HG02623 (cell line): ENCODE data around the gene SRD5A2.

Experiments
- ATAC-seq: cut with Tn5 transposase; IDR thresholded peaks from one replicate; pipeline ENCODE4 v1.9.1; 2021; ENCODE audit warnings: moderate library complexity; ENCODE audit not compliant: unreplicated experiment

SRD5A2 gene, protein sequence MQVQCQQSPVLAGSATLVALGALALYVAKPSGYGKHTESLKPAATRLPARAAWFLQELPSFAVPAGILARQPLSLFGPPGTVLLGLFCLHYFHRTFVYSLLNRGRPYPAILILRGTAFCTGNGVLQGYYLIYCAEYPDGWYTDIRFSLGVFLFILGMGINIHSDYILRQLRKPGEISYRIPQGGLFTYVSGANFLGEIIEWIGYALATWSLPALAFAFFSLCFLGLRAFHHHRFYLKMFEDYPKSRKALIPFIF

DNA sequence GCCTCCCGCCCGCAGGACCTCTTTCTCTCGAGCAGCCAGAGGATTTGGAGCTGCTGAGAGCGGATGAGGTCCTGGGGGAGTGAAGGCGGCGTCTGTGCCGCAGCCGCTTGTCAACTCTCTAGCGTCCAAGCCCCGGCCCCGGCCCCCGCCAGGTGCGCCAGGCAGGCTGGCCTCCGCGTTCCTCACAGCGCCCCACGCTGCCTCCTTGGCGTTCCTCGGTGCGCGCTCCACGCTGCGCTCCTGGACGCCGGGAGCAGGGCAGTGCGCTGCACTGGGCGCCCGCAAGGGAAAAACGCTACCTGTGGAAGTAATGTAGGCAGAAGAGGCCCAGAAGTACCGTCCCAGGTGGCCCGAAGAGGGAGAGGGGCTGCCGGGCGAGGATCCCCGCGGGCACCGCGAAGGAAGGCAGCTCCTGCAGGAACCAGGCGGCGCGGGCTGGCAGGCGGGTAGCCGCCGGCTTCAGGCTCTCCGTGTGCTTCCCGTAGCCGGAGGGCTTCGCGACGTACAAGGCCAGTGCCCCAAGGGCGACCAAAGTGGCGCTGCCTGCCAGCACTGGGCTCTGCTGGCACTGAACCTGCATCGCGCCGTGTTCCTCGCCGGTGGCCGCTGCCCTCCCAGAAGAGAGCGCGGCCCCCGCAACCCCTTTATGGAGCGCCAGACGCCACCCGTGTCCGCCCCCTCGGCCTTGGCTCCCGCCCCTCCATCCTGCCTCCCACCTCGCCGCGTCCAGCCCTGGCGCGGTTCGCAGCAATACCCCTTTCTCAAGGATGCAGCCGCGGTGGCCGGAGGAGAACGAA is at the start of gene SRD5A2:
Gene SRD5A2, minus strand, starts transcription at position 618 of the 797 bp plus-strand sequence. Its CDS starts 38 bp downstream, at position 580.
- ATAC-seq: no peak

DNA sequence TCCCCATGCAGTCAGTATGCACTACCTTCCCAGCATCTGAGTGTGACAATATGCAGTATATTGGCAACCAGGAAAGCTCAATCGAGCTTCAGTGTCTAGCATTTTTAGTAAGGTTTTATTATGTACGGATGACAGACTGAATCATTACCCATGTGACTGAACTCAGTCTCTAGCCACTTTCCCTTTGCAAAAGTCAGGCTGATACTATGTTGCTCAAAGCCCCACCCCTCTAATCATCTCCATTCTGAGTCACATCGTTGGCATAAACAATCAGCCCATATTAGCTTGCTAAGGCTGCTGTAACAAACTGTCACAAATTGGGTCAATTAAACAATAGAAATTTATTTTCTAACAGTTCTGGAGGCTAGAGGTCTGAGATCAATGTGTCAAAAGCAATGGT is 25.8 kb upstream of the SRD5A2 start:
- no peak for ATAC-seq

GRCh38 chr2:31598694-31599093 is 18.0 kb upstream of the SRD5A2 start:
- ATAC-seq: no peak

GRCh38 chr2:31586230-31586629 is 5.5 kb upstream of the SRD5A2 start:
- no peak for ATAC-seq

- ATAC-seq: no peak
Measured at GRCh38 chr2:31581124-31581795, 522 bp upstream of the SRD5A2 start.

- no peak for ATAC-seq
Measured at GRCh38 chr2:31579996-31580320, 780 bp downstream of the SRD5A2 start.

GRCh38 chr2:31578316-31578715 is 2.4 kb downstream of the SRD5A2 start:
- ATAC-seq: no peak

DNA sequence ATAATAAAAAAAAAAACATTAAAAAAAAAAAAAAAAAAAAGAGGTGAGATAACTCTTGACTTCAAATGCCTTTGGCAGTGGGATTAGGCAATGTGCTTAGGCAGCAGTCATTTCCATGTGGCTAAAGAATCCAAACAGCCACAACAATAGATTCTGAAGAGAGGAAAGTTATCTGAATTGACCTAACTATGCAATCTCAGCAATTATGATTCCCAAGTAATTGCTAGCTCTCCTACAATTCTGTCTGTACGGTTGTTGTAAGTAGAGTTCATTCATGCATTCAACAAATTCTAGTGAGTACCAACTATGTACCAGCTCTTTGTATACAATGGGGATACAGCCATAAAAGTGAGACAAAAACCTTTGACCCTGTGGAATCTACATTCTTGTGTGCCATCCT is 3.6 kb downstream of the SRD5A2 start:
- no peak for ATAC-seq

DNA sequence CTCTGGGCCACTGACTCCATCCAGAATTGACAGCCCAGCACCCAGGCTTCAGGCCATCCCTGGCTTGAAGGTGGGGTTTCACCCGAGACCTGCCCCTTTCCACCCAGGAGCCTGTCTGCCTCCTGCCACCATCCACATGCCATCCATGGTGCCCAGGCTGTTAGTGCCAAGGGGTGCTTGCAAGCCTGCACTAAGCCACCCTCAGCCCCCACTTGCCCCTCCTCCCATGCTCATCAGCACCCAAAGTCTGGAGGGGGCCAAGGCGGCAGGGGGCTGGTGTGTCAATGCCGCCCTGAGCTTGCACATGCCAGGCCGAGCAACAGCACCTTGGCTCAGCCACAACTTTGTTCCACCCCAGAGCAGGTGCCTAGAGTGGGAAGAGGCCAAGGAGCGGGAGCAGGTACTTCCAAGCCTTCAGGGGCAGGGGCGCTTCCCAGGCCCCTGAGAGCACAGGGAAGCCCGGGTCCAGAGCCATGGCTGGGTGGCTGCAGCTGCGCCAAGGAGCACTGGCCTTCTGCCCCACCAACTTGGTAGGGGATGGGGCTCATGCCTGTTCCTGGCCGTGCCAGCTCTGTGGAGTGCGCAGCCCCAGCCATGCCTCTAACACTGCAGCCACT is 12.0 kb downstream of the SRD5A2 start:
- no peak for ATAC-seq

DNA sequence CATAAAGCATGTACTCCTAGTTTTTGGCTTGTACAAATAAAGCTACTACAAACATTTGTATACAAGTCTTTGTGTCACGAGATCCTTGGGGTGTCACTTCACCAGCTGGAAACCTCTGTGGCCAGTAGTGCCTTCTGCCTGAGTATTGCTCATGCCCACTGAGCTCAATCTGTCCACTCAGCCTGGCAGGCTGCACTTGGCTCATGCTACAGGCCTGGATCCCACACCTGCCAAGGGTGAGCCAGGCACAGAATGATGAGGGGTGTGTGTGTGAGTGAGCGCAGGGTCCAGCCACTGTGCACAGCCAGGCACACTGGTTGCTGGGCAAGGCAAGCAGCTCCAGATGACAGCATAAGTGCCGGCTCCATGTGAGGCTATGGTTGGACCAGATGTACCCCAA is 13.1 kb downstream of the SRD5A2 start:
- no peak for ATAC-seq

DNA sequence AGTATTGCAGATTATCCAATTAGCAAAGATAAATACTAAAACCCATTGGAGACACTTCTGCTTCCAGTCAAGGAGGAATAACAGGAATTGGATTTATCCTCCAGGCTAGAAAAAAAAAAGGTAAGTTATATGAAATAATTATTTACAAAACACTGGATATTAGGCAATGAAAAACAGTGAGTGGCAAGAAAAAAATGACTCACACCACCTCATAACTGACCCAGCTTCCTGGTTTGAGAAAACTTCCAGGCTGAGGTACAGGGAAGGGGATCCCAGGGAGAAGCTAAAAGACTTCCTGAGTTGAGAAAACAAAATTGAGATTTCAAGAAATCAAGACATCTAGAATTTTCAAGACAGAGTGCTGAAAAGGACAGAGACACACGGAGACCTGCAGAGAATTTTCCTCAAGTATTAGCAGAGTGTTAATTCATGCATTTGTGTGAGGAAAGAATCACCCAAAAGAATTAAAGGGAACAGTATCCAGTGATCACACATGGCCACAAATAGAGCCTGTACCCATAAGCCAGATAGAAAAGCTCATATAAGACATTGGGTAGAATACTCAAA is 17.4 kb downstream of the SRD5A2 start:
- ATAC-seq: no peak

DNA sequence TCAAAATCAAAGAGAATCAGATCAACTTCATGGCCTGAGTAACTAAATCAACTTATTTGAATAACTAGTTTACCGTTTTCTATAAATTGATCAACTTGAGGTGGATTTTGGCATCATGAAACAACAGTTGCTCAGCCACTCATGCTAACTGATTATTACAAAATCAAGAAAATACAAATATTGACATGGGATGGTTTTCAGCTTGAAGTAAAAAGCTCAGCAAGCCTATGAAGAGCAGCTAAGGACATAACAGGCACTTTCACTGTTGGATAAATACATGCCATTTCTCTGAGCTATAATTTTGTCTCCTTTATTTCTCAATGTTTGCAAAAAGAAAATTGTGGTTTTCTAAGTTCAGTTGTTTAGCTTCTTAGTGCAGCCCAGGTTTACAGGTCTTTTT is 18.9 kb downstream of the SRD5A2 start:
- ATAC-seq: no peak

- no peak for ATAC-seq
Measured at GRCh38 chr2:31558401-31559295, 22.1 kb downstream of the SRD5A2 start.

- no peak for ATAC-seq
Measured at GRCh38 chr2:31556940-31557339, 23.8 kb downstream of the SRD5A2 start.

DNA sequence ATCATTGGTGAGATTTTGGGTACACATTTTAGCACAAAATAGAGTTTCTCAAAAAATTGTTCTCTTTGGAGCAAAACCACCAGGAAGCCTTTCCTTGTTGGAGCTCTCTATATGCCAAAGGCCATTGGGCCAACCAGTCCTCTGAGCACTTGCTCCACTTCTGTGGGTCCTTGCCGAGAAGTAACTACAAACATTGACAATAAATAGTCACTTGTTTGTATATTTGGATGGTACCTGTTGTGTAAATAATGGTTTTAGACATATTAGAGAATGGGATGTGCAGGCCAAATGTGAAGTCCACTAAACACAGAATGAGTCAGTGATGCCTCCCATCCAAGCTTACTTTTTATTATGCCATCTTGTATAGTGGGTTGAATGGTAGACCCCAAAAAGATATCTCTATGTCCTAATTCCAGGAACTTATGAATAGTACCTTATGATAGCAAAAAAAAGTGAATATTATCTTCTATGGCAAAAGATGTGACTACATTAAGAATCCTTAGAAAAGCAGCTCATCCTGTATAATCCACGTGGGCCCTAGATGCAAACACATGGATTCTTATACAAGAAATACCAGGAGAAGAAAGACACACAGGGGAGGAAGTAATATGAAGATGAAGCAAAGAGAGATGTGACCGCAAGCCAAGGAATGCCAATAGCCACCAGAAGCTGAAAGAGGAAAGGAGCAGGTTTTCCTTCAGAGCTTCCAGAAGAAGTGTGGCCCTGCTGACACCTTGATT is 24.6 kb downstream of the SRD5A2 start:
- no peak for ATAC-seq

- ATAC-seq: no peak
Measured at GRCh38 chr2:31553362-31553761, 27.4 kb downstream of the SRD5A2 start.

GRCh38 chr2:31547485-31547884 is 33.3 kb downstream of the SRD5A2 start:
- ATAC-seq: no peak

- no peak for ATAC-seq
Measured at GRCh38 chr2:31541853-31542252, 38.9 kb downstream of the SRD5A2 start.

DNA sequence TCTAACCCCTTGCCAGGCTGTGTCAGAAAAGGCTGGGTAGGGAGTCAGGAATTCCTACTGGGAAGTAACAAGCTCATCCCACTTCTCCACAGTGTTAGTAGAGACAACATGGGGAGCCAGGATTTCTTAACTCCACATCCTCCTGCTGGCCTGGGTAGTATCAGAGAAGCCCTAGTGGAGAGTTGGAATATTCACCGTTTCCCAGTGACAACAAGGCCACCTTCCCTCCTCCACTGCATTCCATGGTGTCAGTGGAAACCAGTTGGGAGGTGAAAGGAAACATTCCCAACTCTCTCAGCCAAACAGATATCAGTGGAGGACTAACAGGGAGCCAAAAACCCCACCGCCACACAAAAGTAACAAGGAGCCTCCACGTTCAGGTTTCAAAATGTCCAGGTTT is 41.2 kb downstream of the SRD5A2 start:
- no peak for ATAC-seq

DNA sequence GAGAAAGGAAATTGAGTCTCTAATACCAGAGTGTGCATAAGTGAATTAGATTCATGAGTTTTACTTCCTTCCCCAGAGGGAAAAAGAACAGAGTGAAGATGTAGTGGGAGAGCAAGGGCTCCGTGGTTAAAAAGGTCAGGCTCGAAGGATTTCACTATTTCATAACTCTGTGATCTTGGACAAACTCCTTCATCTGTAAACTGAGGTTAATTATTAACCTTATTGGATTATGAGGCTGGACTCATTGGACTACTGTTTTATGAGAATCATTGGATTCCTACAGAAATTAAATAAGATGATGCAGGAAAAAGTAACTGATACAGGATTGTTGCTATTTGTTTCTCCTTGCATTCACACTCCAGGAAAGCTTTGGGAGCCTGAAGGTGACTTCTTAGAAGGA is 45.0 kb downstream of the SRD5A2 start:
- ATAC-seq: no peak
